Measurements from ENCODE around the gene TIAM1. TPM values are rescaled to one million over a fixed set of nuclear protein-coding genes. Genes with fewer than 3 reads are reported as not detected.
"Not testable (repeated sequence)": the region's sequence is repeated elsewhere in the genome, so short reads cannot be mapped to it uniquely, and the experiment has no call there.

Gene TIAM1
- total RNA-seq, 1 donor from 2014 or later, result 2.1 TPM

DNA sequence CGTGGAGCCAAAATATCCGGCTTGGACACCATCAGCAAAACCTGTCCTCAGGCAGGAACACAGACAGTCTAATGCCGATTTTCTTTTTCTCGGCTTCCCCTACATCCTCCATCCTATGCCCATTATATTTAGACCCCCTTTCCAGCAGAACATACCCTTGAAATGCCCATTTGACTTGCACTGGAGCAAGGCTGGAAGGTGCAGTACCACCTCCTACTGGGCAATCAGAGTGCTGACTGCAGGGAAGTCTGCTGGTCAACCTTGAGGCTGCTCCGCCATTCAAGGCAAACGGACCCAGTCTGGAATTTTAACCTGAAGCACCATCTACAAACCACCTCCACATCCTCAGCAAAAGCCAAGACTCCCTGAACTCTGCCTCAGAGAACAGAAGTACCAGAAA is 79.5 kb downstream of the TIAM1 start:
- intact Hi-C loops (cut with DNase I), result no loop called here
- no peak for DNase-seq (ENCODE audit: low spot score)

GRCh38 chr21:31262728-31263127 is 81.3 kb downstream of the TIAM1 start:
- DNase-seq (ENCODE audit: low spot score), result no peak
- intact Hi-C loops (cut with DNase I), result no loop called here

GRCh38 chr21:31261759-31262158 is 82.3 kb downstream of the TIAM1 start:
- intact Hi-C loops (cut with DNase I), result no loop called here
- no peak for DNase-seq (ENCODE audit: low spot score)

DNA sequence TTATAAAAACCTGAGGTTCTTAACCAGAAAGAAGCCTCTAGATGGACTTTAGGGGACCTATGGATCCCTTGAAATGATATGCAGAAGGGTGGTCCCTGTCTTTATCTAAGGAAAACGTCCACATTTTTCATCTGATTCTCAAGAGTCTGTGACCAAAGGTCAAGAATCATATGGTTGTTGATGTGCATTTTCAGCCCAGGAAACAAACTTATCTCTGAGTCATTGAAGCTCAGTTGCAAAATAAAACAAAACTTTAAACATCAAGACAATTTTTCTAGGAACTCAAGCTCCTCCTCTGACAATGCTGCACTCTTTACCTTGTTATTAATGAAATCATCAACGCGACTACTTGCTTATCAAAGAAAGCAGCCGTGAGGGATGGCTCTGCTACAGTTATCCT is 83.3 kb downstream of the TIAM1 start:
- no peak for DNase-seq (ENCODE audit: low spot score)
- intact Hi-C loops (cut with DNase I), result no loop called here

DNA sequence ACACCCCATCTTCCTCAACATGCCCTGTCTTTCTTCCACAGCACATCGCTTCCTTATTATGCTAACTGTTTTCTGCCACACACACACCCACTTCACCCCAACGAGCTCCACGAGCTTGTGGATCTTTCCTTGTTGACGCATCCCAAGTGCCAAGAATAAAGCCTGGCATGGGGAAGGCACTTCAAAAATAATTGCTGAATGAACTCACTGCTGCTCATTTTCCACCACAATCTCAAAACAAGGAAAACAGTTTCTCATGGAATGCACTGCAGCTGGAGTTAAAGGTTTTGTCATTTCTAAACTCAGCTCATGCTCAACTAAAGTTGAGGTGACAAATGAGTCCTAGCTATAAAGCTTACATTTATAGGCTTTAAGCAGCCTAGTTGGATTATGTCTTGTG is 86.0 kb downstream of the TIAM1 start:
- intact Hi-C loops (cut with DNase I), result no loop called here
- no peak for DNase-seq (ENCODE audit: low spot score)

GRCh38 chr21:31257265-31257664 is 86.8 kb downstream of the TIAM1 start:
- no peak for DNase-seq (ENCODE audit: low spot score)
- intact Hi-C loops (cut with DNase I), result no loop called here

- DNase-seq (ENCODE audit: low spot score), result no peak
- intact Hi-C loops (cut with DNase I), result no loop called here
Observed at GRCh38 chr21:31255896-31256295, 88.2 kb downstream of the TIAM1 start.

DNA sequence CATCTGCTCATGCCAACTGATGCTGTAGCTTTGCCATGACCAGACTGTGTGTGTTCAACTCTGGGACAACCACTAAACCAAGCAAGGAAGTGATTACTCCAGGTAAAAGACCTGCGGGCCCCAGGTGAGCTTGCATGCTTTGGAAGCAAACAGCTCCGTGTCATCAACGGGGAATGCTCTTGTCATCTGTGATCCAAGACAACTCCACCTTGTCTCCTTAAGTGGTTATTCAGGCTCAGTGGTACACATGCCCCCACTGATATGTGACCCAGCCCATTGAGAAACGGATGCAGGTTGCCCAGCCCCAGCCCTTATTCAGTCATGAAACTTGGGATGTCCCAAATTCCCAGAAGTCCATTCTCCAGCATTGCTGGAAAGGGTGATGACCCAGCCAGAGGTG is 89.0 kb downstream of the TIAM1 start:
- intact Hi-C loops (cut with DNase I), result no loop called here
- no peak for DNase-seq (ENCODE audit: low spot score)

DNA sequence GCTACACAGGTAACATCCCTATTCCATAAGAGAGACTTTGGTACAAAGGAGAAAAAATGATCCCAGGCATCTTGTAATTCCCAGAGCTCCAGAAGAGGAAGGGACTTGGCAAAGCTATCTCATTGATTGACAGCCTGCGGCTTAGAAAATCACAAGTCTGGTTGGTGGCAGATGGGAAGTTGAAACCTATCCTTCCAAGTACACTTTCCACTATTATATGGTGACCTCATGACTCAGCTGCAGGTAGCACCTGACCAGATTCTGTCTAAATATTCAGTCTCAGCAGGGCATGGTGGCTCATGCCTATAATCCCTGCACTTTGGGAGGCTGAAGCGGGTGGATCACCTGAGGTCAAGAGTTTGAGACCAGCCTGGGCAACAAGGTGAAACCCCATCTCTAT is 89.9 kb downstream of the TIAM1 start:
- intact Hi-C loops (cut with DNase I), result no loop called here

GRCh38 chr21:31253684-31254083 is 90.4 kb downstream of the TIAM1 start:
- intact Hi-C loops (cut with DNase I), result no loop called here
- DNase-seq (ENCODE audit: low spot score), result no peak

More for the DNA sequence above, 89.9 kb downstream of the TIAM1 start:
- no peak for DNase-seq (ENCODE audit: low spot score)

DNA sequence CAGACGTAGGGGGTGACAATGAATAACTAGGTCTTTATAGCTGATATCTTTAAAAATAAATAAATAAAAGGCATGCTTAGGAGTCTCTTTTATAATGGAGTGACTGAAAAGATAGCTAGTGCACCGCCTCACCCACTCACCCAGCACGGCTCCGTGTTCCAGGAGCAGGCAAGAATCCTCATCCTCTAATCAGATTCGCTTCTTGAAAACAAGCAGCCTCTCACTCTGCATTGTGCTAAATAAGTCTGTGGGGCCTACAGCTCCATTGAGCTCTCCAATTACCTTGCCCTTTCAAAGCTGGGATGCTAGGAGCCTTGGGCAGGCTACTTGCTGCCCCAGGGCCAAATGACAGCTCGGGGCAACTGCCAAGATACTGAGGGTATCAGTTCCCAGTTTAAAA is 91.5 kb downstream of the TIAM1 start:
- intact Hi-C loops (cut with DNase I), result no loop called here
- no peak for DNase-seq (ENCODE audit: low spot score)

DNA sequence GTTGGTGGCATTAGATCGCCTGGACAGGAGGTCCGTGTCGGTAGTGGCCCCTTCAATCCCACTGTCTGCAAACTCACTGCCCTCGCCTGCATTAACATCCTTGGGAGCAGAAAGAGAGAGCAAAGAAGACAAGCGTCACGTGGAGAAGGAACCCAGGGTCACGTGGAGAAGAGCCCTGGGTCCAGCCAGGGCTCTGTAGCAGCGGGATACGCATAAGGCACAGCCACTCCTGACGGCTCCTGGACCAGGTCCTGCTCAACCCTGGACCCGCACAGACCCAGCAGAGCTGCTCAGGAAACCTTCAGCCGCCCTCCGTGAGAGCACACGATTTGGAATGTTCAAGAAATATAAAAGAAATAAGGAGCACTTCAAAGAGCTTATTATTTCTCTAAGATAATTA is 92.0 kb downstream of the TIAM1 start:
- intact Hi-C loops (cut with DNase I), result no loop called here
- DNase-seq (ENCODE audit: low spot score), result no peak

GRCh38 chr21:31251686-31252085 is 92.4 kb downstream of the TIAM1 start:
- no peak for DNase-seq (ENCODE audit: low spot score)
- intact Hi-C loops (cut with DNase I), result no loop called here

DNA sequence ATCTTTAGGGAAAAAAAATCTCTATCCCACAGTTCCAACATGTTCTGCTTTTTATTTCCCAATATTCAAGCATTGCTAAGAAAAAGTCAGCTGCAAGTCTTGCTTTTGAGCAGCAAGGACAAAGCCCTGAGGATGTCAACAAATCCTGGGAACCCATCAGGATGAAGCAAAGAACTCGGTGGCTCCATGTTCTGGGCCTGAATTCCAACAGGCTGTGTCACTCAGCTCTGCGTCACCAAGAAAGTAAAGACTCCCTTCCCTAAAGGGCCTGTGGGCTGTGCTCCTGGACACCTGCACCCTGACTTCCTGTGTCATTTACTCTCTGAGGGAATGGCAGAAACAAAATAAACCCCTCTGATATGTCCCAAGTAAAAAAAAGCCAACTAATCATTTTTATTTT is 95.5 kb downstream of the TIAM1 start:
- no peak for DNase-seq (ENCODE audit: low spot score)
- intact Hi-C loops (cut with DNase I), result no loop called here

DNA sequence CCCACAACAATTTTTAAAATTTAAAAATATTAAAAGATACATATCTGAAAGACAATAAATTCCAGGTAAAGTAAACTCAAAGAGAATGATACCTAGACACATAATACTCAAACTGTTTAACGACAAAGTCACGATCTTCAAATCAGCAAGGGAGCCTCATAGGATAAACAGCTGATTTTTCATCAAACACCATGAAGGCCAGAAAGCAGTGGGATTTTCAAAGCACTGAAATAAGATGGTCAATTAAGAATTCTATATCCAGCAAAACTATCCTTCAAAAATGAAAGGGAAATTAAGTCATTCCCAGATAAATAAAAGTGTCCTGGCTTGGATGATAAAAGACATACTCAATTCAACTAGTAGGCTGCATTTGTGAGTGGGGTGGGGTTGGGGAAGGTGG is 100.5 kb downstream of the TIAM1 start:
- no peak for DNase-seq (ENCODE audit: low spot score)
- intact Hi-C loops (cut with DNase I), result no loop called here

GRCh38 chr21:31236528-31236927 is 107.5 kb downstream of the TIAM1 start:
- intact Hi-C loops (cut with DNase I), result no loop called here
- no peak for DNase-seq (ENCODE audit: low spot score)

- intact Hi-C loops (cut with DNase I), result no loop called here
Observed at GRCh38 chr21:31235671-31236450, 108.2 kb downstream of the TIAM1 start.

DNA sequence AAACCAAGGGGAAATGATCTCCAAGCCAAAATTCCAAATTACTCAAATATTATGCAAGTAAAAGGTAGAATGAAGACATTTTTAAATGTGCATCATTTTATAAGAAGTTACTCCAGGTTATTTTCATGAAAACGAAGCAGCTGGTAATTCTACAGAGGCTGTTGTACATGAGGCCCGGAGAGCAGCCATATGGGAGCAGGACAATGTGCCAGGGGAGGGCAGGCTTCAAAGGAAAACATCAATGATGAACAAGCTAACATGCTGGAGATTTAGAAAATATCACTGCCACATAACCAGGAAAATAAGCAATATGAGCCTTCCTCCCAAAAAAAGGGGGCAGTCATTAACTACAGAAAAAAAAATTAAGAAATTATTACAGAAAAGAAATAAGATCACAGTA is 109.1 kb downstream of the TIAM1 start:
- intact Hi-C loops (cut with DNase I), result no loop called here
- DNase-seq (ENCODE audit: low spot score), result no peak

More at GRCh38 chr21:31235671-31236450, 108.2 kb downstream of the TIAM1 start:
- no peak for DNase-seq (ENCODE audit: low spot score)

DNA sequence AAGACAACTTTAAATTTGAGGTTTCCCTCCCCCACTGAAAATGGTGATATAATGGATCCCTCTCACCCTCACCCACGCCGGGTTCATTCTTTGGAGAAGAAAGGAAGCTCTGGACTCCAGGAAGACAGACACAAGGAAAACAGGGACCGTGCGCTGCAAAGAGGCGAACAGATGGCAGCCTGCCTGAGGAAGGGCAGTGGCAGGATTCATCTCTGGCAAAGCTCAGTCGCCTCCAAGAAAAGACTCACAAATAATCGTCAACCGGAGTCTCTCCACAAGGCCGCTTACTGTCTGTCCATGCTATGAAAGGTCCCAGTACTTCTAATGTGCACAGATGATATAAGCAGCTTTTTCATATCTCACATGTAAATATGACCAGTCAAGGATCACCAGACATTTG is 110.3 kb downstream of the TIAM1 start:
- intact Hi-C loops (cut with DNase I), result no loop called here
- DNase-seq (ENCODE audit: low spot score), result no peak

DNA sequence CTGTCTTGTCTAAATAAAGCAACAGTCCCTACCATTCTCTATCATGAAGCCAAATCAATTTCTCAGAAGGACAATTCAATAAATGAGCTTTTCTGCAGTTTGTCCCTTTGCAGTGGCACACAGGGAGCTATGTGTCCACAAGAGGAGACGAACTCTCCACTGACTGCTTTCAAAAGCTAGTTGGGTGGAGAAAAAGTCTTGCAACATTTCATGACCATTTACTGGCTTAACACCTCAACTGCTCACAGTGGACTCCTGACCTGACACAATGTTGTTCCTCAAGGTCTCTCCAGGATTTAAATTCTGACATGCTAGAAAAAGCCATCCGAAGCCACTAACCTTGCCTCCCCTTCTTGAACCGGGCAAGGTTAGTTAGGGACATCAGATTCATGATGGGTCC is 111.7 kb downstream of the TIAM1 start:
- no peak for DNase-seq (ENCODE audit: low spot score)
- intact Hi-C loops (cut with DNase I), result no loop called here

GRCh38 chr21:31230937-31231336 is 113.1 kb downstream of the TIAM1 start:
- no peak for DNase-seq (ENCODE audit: low spot score)
- intact Hi-C loops (cut with DNase I), result no loop called here

- DNase-seq (ENCODE audit: low spot score); intact Hi-C loops (cut with DNase I): not testable (repeated sequence)
Observed at GRCh38 chr21:31228723-31229122, 115.3 kb downstream of the TIAM1 start.
